ENCODE results near the gene KIAA0319L. TPM values are rescaled to one million over a fixed set of nuclear protein-coding genes. Genes with fewer than 3 reads are reported as not detected.

KIAA0319L gene
- total RNA-seq, 1 experiment from 2014 or later: 46.4 TPM

- Histone ChIP-seq H2AFZ (ENCODE audit: low read length) (no peak overlapping the region), H3K79me2 (ENCODE audit: insufficient read depth, low read length) (no peaks in the 10 kb centered on the region), H3T11ph (ENCODE audit: low read length) (no peak overlapping the region), H3K27me3 (ENCODE audit: insufficient read depth, low read length) (no peaks in the 10 kb centered on the region), H4K91ac (ENCODE audit: insufficient read length, low read depth, low read length) (no peak overlapping the region), H3K23ac (ENCODE audit: insufficient read length, low read depth, low read length) (no peak overlapping the region), H3K4ac (ENCODE audit: low read depth, low read length) (no peak overlapping the region), H3K4me2 (ENCODE audit: insufficient read depth, insufficient read length, low read length) (no peak overlapping the region), H2BK12ac (ENCODE audit: insufficient read length, low read depth, low read length) (no peak overlapping the region), H4K20me1 (ENCODE audit: control insufficient read depth, insufficient read depth, insufficient read length) (peaks cover 2% of the 10 kb centered on the region), H4K5ac (ENCODE audit: insufficient read length, low read depth, low read length) (no peak overlapping the region), H3K56ac (ENCODE audit: insufficient read length, low read depth, low read length) (no peak overlapping the region), H3K9me3 (ENCODE audit: control insufficient read depth, low read depth, low read length) (no peaks in the 10 kb centered on the region), H3K27ac (ENCODE audit: insufficient read length, low read depth, low read length) (no peak overlapping the region), H2BK20ac (ENCODE audit: low read depth, low read length, poor library complexity, severe bottlenecking) (no peak overlapping the region), H3K4me1 (ENCODE audit: insufficient read depth, low read length) (no peaks in the 10 kb centered on the region), H3K14ac (ENCODE audit: insufficient read depth, low read length) (no peak overlapping the region), H3K9ac (ENCODE audit: extremely low read depth, insufficient read length, low read length) (no peak overlapping the region), H4K8ac (replicated peaks; ENCODE audit: insufficient read length, low read depth, low read length) (no peak overlapping the region), H2BK5ac (ENCODE audit: insufficient read length, low read length) (no peak overlapping the region), H2BK15ac (ENCODE audit: low read depth, low read length) (no peak overlapping the region), H2AK5ac (ENCODE audit: insufficient read length, low read length) (no peak overlapping the region), H3K23me2 (ENCODE audit: insufficient read length, low read depth, low read length, poor library complexity, severe bottlenecking) (no peaks in the 10 kb centered on the region), H3K18ac (ENCODE audit: insufficient read length, low read depth, low read length) (no peak overlapping the region), H3K79me1 (ENCODE audit: insufficient read depth, low read depth, low read length, poor library complexity, severe bottlenecking) (no peaks in the 10 kb centered on the region), H2BK120ac (ENCODE audit: low read depth, low read length, poor library complexity, severe bottlenecking) (no peak overlapping the region)
- H3K36me3 Mint-ChIP-seq (ENCODE audit: insufficient read depth in 1 of 3, low read depth in 3 of 3): 0 out of 7 replicates have a peak, but pooled peaks cover 0 to 3% (median 0%) of the 10 kb centered on the region in 3 experiments
- TF ChIP-seq CTCF (conservative IDR thresholded peaks at IDR 0.05): no peak
- peaks cover 2% of the 10 kb centered on the region for H3K27me3 Mint-ChIP-seq (ENCODE audit: low read depth)
- H3K9me3 Mint-ChIP-seq: no peaks in the 10 kb centered on the region; a peak in 1 of 5 replicates
- DNase-seq: no peak
- peak overlapping the region in 2 of 3 experiments; percentile 28 to 60; a peak in 2 of 7 replicates for H3K27ac Mint-ChIP-seq
- no CpG with 5 or more reads among the region's 21 CpGs for WGBS (ENCODE audit: extremely low coverage, insufficient read length, low lambda C conversion rate)
- H3K4me1 Mint-ChIP-seq: peaks cover 5 to 8% of the 10 kb centered on the region in 2 experiments
- no peak overlapping the region for H3K4me3 Mint-ChIP-seq
Measured at GRCh38 chr1:35588197-35588910, 31.2 kb upstream of the KIAA0319L start.

Data from H9 (cell line).